ENCODE data around the gene SCAF1.

Gene SCAF1

DNA sequence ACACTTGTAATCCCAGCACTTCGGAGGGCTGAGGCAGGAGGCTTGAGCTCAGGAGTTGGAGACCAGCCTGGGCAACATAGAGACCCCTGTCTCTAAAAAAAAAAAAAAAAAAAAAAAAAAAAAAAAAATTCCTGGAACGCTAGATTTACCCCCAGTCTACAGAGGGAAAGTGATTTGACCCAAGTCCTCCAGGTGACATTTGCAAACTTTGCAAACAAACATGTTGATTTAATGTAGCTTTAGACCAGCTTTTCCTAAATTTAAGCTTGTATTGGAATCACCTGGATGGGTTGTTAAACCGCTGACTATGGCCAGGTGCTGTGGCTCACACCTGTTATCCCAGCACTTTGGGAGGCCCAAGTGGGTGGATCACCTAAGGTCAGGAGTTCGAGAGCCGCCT lies 57.4 kb downstream of the SCAF1 start:
- DNase-seq (ENCODE audit: low spot score), result no peak
- in situ Hi-C loops (cut with MboI; ENCODE audit: low sequenced_read_pairs, unreplicated experiment), result no loop called here
- TF ChIP-seq, protein P1, sequence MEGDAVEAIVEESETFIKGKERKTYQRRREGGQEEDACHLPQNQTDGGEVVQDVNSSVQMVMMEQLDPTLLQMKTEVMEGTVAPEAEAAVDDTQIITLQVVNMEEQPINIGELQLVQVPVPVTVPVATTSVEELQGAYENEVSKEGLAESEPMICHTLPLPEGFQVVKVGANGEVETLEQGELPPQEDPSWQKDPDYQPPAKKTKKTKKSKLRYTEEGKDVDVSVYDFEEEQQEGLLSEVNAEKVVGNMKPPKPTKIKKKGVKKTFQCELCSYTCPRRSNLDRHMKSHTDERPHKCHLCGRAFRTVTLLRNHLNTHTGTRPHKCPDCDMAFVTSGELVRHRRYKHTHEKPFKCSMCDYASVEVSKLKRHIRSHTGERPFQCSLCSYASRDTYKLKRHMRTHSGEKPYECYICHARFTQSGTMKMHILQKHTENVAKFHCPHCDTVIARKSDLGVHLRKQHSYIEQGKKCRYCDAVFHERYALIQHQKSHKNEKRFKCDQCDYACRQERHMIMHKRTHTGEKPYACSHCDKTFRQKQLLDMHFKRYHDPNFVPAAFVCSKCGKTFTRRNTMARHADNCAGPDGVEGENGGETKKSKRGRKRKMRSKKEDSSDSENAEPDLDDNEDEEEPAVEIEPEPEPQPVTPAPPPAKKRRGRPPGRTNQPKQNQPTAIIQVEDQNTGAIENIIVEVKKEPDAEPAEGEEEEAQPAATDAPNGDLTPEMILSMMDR (IDR thresholded peaks at IDR 0.05; ENCODE audit: borderline replicate concordance, control extremely low read depth, extremely low read depth, insufficient read depth, missing control alignments), result no peak

- DNase-seq (ENCODE audit: low spot score), result no peak
- in situ Hi-C loops (cut with MboI; ENCODE audit: low sequenced_read_pairs, unreplicated experiment), result no loop called here
- TF ChIP-seq, protein P1 (IDR thresholded peaks at IDR 0.05; ENCODE audit: borderline replicate concordance, control extremely low read depth, extremely low read depth, insufficient read depth, missing control alignments), result no peak
These were observed 58.6 kb downstream of the SCAF1 start for GRCh38 chr19:49700563-49700962.

GRCh38 chr19:49701271-49701786 lies 59.3 kb downstream of the SCAF1 start:
- no peak for DNase-seq (ENCODE audit: low spot score)
- TF ChIP-seq, protein P1 (IDR thresholded peaks at IDR 0.05; ENCODE audit: borderline replicate concordance, control extremely low read depth, extremely low read depth, insufficient read depth, missing control alignments), result no peak
- in situ Hi-C loops (cut with MboI; ENCODE audit: low sequenced_read_pairs, unreplicated experiment), result no loop called here

GRCh38 chr19:49704888-49705642 lies 63.1 kb downstream of the SCAF1 start:
- TF ChIP-seq, protein P1 (IDR thresholded peaks at IDR 0.05; ENCODE audit: borderline replicate concordance, control extremely low read depth, extremely low read depth, insufficient read depth, missing control alignments), result no peak
- DNase-seq (ENCODE audit: low spot score), result no peak
- in situ Hi-C loops (cut with MboI; ENCODE audit: low sequenced_read_pairs, unreplicated experiment), result no loop called here

GRCh38 chr19:49705919-49706318 lies 63.9 kb downstream of the SCAF1 start:
- TF ChIP-seq, protein P1 (IDR thresholded peaks at IDR 0.05; ENCODE audit: borderline replicate concordance, control extremely low read depth, extremely low read depth, insufficient read depth, missing control alignments), result no peak
- no peak for DNase-seq (ENCODE audit: low spot score)
- in situ Hi-C loops (cut with MboI; ENCODE audit: low sequenced_read_pairs, unreplicated experiment), result no loop called here

Measured in GM13976 (cell line).